NT2/D1 (cell line): ENCODE measurements around the gene TFIP11.

Experiments
- YY1 ChIP-seq: IDR thresholded peaks from 2 replicates; pipeline ENCODE4 v1.6.1; 2011; ENCODE audit not compliant: insufficient read length, insufficient read depth
- ZNF274 ChIP-seq: IDR thresholded peaks from 2 replicates; pipeline ENCODE4 v1.6.1; 2011; ENCODE audit warnings: mild to moderate bottlenecking, low read depth, low read length

DNA sequence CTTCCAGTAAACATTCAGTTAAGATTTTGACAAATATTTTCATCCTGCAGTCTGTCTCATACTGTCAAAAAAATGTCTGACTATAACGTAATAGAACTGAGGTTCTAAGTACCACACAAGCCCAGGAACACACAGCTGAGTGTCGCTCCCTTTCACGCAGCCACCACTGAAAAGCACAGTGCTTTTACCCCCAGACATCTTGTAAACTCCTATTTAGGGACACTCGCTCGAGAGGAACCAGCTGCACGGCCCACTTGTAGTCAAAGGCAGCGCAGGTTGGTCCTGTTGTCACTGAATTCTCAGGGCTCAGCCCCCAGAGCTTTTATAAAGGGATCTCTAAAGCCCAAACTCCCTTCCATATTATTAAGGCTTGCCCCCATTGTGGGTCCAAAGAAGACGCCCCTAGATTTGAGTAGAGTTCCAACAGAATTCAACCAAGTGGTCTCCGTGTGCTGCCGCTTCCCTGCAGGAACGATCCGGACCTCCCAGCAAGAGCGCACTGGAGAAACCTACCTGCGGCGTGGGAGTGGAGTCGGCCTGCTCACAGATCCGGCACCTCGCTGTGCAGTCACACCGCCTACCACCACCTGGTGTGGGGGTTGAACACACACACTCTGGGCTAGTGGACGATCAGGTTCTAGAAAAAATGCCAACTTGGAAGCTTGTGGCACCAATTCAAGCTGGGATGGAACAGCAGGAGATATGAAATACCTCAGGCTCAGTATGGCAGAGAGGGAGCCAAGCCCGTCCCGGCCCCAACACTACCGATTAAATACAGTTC lies 59.8 kb downstream of the TFIP11 start:
- TF ChIP-seq YY1 (no peak), ZNF274 (no peak)
